ENCODE results near the gene WDTC1.

- TF ChIP-seq ZNF274 (IDR thresholded peaks at IDR 0.05; ENCODE audit: low read depth, low read length) (no peak), YY1 (IDR thresholded peaks at IDR 0.05; ENCODE audit: insufficient read depth, insufficient read length) (no peak), SUZ12 (IDR thresholded peaks at IDR 0.05; ENCODE audit: extremely low read depth, insufficient read depth, insufficient read length) (no peak)
Observed at GRCh38 chr1:27336756-27337155, 102.3 kb downstream of the WDTC1 start.

Measured in NT2/D1 (cell line).